ENCODE data around the gene PDE7B. TPM values are rescaled to one million over a fixed set of nuclear protein-coding genes. Genes with fewer than 3 reads are reported as not detected.

PDE7B gene
- polyA plus RNA-seq, 12 donors = 7.6 to 11.8 (median 10.0) TPM; not detected in 1

GRCh38 chr6:136063096-136063495, 211.6 kb downstream of the PDE7B start:
- no peak for DNase-seq

- no peak for DNase-seq
Observed at GRCh38 chr6:136066005-136066404, 214.5 kb downstream of the PDE7B start.

- DNase-seq = no peak
Observed at GRCh38 chr6:136067731-136068341, 216.3 kb downstream of the PDE7B start.

GRCh38 chr6:136069119-136069518, 217.6 kb downstream of the PDE7B start:
- no peak for DNase-seq

- DNase-seq = no peak
Observed at GRCh38 chr6:136070815-136071214, 219.3 kb downstream of the PDE7B start.

GRCh38 chr6:136072691-136073090, 221.2 kb downstream of the PDE7B start:
- no peak for DNase-seq

GRCh38 chr6:136073216-136073615, 221.7 kb downstream of the PDE7B start:
- DNase-seq = no peak

GRCh38 chr6:136076496-136076895, 225.0 kb downstream of the PDE7B start:
- DNase-seq = peak; percentile 42

- no peak for DNase-seq
Observed at GRCh38 chr6:136077834-136078576, 226.5 kb downstream of the PDE7B start.

- DNase-seq = no peak
Observed at GRCh38 chr6:136079701-136080565, 228.4 kb downstream of the PDE7B start.

- DNase-seq = no peak
Observed at GRCh38 chr6:136083540-136083939, 232.0 kb downstream of the PDE7B start.

- no peak for DNase-seq
Observed at GRCh38 chr6:136084403-136084802, 232.9 kb downstream of the PDE7B start.

- no peak for DNase-seq
Observed at GRCh38 chr6:136085370-136086115, 234.0 kb downstream of the PDE7B start.

- DNase-seq = peak; percentile 57
Observed at GRCh38 chr6:136086686-136087085, 235.2 kb downstream of the PDE7B start.

GRCh38 chr6:136087986-136088385, 236.5 kb downstream of the PDE7B start:
- no peak for DNase-seq

GRCh38 chr6:136088693-136089092, 237.2 kb downstream of the PDE7B start:
- DNase-seq = no peak

- no peak for DNase-seq
Observed at GRCh38 chr6:136089876-136090275, 238.4 kb downstream of the PDE7B start.

- no peak for DNase-seq
Observed at GRCh38 chr6:136090929-136091328, 239.4 kb downstream of the PDE7B start.

GRCh38 chr6:136092897-136093296, 241.4 kb downstream of the PDE7B start:
- no peak for DNase-seq

- no peak for DNase-seq
Observed at GRCh38 chr6:136093835-136094234, 242.3 kb downstream of the PDE7B start.

- DNase-seq = no peak
Observed at GRCh38 chr6:136094812-136095211, 243.3 kb downstream of the PDE7B start.

GRCh38 chr6:136095986-136096385, 244.5 kb downstream of the PDE7B start:
- DNase-seq = peak; percentile 63

Measured in muscle of arm (tissue), 12 donors.